IMR-90 (cell line): ENCODE data around the gene HAGH. TPM values are rescaled to one million over a fixed set of nuclear protein-coding genes. Genes with fewer than 3 reads are reported as not detected.

ENCODE experiments used
- ATAC-seq: fragments of 200-7000 bp; cut with Tn5 transposase; 2 replicates; pipeline ENCODE4 v1.9.1; 2020; ENCODE audit warnings: low read depth, mild to moderate bottlenecking, moderate library complexity
- BruUV-seq: library from RNA; stranded (reverse); fragments of 400-500 nt; replicated peaks from 2 replicates; lab custom pipeline; 2021; lab: Mats Ljungman, UMichigan
- CTCF ChIA-PET: fragments of 300-600 bp; formaldehyde crosslinking; extraction: SDS; loops from one replicate; lab custom pipeline; 2021; ENCODE audit warnings: antibody characterized with exemption; lab: Yijun Ruan, JAX
- POLR2A ChIA-PET: fragments of 300-600 bp; sonication (Branson Sonifier 250); formaldehyde crosslinking; loops from one replicate; lab custom pipeline; 2022; ENCODE audit warnings: antibody characterized with exemption; ENCODE audit not compliant: unreplicated experiment; lab: Charles Lee
- DNase-seq: peaks from one replicate; pipeline ENCODE4 v3.0.0; 2013
- H2AFZ ChIP-seq: replicated peaks from 2 replicates; pipeline ENCODE3; 2013; ENCODE audit warnings: low read length, mild to moderate bottlenecking; ENCODE audit not compliant: poor library complexity
- H2AK5ac ChIP-seq: 2 replicates; pipeline ENCODE4 v1.6.1; 2013; ENCODE audit warnings: low read depth, low read length, inconsistent platforms
- H2AK9ac ChIP-seq: replicated peaks from 2 replicates; pipeline ENCODE3; 2013; ENCODE audit warnings: mild to moderate bottlenecking, low read depth, low read length, moderate library complexity; ENCODE audit not compliant: poor library complexity
- H2BK120ac ChIP-seq: 2 replicates; pipeline ENCODE4 v1.6.1; 2013; ENCODE audit warnings: low read depth, low read length, inconsistent platforms
- H2BK15ac ChIP-seq: 3 replicates; pipeline ENCODE4 v1.6.1; 2013; ENCODE audit warnings: low read depth, low read length, inconsistent platforms
- H2BK20ac ChIP-seq: 2 replicates; pipeline ENCODE4 v1.6.1; 2013; ENCODE audit warnings: low read depth, mild to moderate bottlenecking, inconsistent platforms, low read length, moderate library complexity
- H2BK5ac ChIP-seq: 2 replicates; pipeline ENCODE4 v1.6.1; 2013; ENCODE audit warnings: mild to moderate bottlenecking, low read depth, low read length, inconsistent platforms; ENCODE audit not compliant: poor library complexity, severe bottlenecking
- H3K14ac ChIP-seq: replicated peaks from 2 replicates; pipeline ENCODE4 v1.6.1; 2013; ENCODE audit warnings: low read depth, low read length, inconsistent platforms
- H3K18ac ChIP-seq: 2 replicates; pipeline ENCODE4 v1.6.1; 2013; ENCODE audit warnings: low read depth, low read length, control low read depth
- H3K23ac ChIP-seq: 2 replicates; pipeline ENCODE4 v1.6.1; 2013; ENCODE audit warnings: low read depth, low read length, inconsistent platforms
- H3K27ac ChIP-seq: 2 replicates; pipeline ENCODE4 v1.5.1; 2013; ENCODE audit warnings: mild to moderate bottlenecking, control low read depth, low read length; ENCODE audit not compliant: insufficient read depth
- H3K27me3 ChIP-seq: 2 replicates; pipeline ENCODE4 v1.6.1; 2013; ENCODE audit warnings: low read length; ENCODE audit not compliant: control insufficient read depth, insufficient read depth
- H3K36me3 ChIP-seq: 2 replicates; pipeline ENCODE4 v1.6.1; 2013; ENCODE audit warnings: low read length, mixed read lengths; ENCODE audit not compliant: control insufficient read depth, insufficient read depth
- H3K4ac ChIP-seq: 2 replicates; pipeline ENCODE4 v1.6.1; 2013; ENCODE audit warnings: low read depth, low read length, inconsistent platforms
- H3K4me1 ChIP-seq: 2 replicates; pipeline ENCODE4 v1.6.1; 2013; ENCODE audit warnings: low read length, mixed read lengths; ENCODE audit not compliant: control insufficient read depth, insufficient read depth
- H3K4me2 ChIP-seq: 2 replicates; pipeline ENCODE4 v1.6.1; 2013; ENCODE audit warnings: low read depth, mild to moderate bottlenecking, control low read depth, low read length, moderate library complexity
- H3K4me3 ChIP-seq: 2 replicates; pipeline ENCODE4 v1.5.1; 2013; ENCODE audit warnings: low read depth, mild to moderate bottlenecking, control low read depth, low read length, moderate library complexity; ENCODE audit not compliant: insufficient read depth
- H3K56ac ChIP-seq: 2 replicates; pipeline ENCODE4 v1.6.1; 2013; ENCODE audit warnings: low read length, inconsistent platforms; ENCODE audit not compliant: insufficient read depth; ENCODE audit errors: extremely low read depth
- H3K79me1 ChIP-seq, 2 experiments: 2 replicates each; pipeline ENCODE4 v1.6.1; 2013; ENCODE audit warnings: low read length in 2 of 2, inconsistent platforms in 1 of 2, low read depth in 1 of 2
- H3K9ac ChIP-seq: 2 replicates; pipeline ENCODE4 v1.6.1; 2013; ENCODE audit warnings: low read depth, low read length, control low read depth
- H3K9me1 ChIP-seq: 2 replicates; pipeline ENCODE4 v1.6.1; 2013; ENCODE audit warnings: low read length, inconsistent platforms; ENCODE audit not compliant: insufficient read depth
- H3K9me3 ChIP-seq: 2 replicates; pipeline ENCODE4 v1.6.1; 2013; ENCODE audit warnings: low read length; ENCODE audit not compliant: control insufficient read depth, insufficient read depth
- H4K20me1 ChIP-seq: 2 replicates; pipeline ENCODE4 v1.6.1; 2013; ENCODE audit warnings: low read length, inconsistent platforms; ENCODE audit not compliant: insufficient read depth
- H4K5ac ChIP-seq: 2 replicates; pipeline ENCODE4 v1.6.1; 2013; ENCODE audit warnings: mild to moderate bottlenecking, low read depth, low read length, control low read depth
- H4K8ac ChIP-seq, 2 experiments: 2 replicates each; pipeline ENCODE4 v1.6.1; 2013; ENCODE audit warnings: low read depth in 2 of 2, low read length in 2 of 2, control low read depth in 1 of 2, inconsistent platforms in 1 of 2
- H4K91ac ChIP-seq: 2 replicates; pipeline ENCODE4 v1.6.1; 2013; ENCODE audit warnings: low read depth, low read length, inconsistent platforms; ENCODE audit not compliant: insufficient read depth
- CEBPB ChIP-seq: IDR thresholded peaks from 2 replicates; pipeline ENCODE4 v1.6.1; 2012; ENCODE audit warnings: low read depth, low read length, improper control_type of control experiment
- FOS ChIP-seq: fragments of 150-350 bp; IDR thresholded peaks from 2 replicates; pipeline ENCODE4 v1.6.1; 2016; ENCODE audit warnings: low read depth, low read length
- MAFK ChIP-seq: IDR thresholded peaks from 2 replicates; pipeline ENCODE4 v1.6.1; 2012; ENCODE audit warnings: low read depth, low read length, improper control_type of control experiment
- MAZ ChIP-seq: IDR thresholded peaks from 2 replicates; pipeline ENCODE4 v1.6.1; 2012; ENCODE audit warnings: low read depth, mild to moderate bottlenecking, low read length, improper control_type of control experiment, moderate library complexity, borderline replicate concordance
- MXI1 ChIP-seq: IDR thresholded peaks from 2 replicates; pipeline ENCODE4 v1.6.1; 2012; ENCODE audit warnings: low read depth, mild to moderate bottlenecking, low read length, moderate library complexity, borderline replicate concordance
- POLR2A ChIP-seq: IDR thresholded peaks from 2 replicates; pipeline ENCODE4 v1.6.1; 2012; ENCODE audit warnings: mild to moderate bottlenecking, low read depth, low read length
- RAD21 ChIP-seq: IDR thresholded peaks from 2 replicates; pipeline ENCODE4 v1.6.1; 2012; ENCODE audit warnings: low read length, improper control_type of control experiment
- RCOR1 ChIP-seq: IDR thresholded peaks from 2 replicates; pipeline ENCODE4 v1.6.1; 2012; ENCODE audit warnings: mild to moderate bottlenecking, low read length, improper control_type of control experiment; ENCODE audit not compliant: insufficient replicate concordance
- RFX5 ChIP-seq: IDR thresholded peaks from 2 replicates; pipeline ENCODE4 v1.8.0; 2012; ENCODE audit warnings: low read depth, mild to moderate bottlenecking, low read length, moderate library complexity
- SMC3 ChIP-seq: fragments of 150-350 bp; IDR thresholded peaks from 2 replicates; pipeline ENCODE4 v1.6.1; 2016; ENCODE audit warnings: low read depth, mild to moderate bottlenecking, antibody characterized with exemption, low read length, moderate library complexity
- WGBS, 2 experiments: methylation state at CpG; one replicate each; pipeline versions ENCODE4 v1.1.5 to v1.1.7; 2013; ENCODE audit warnings: missing lambda C conversion rate in 2 of 2; ENCODE audit not compliant: insufficient read length in 1 of 2; ENCODE audit errors: extremely low coverage in 2 of 2; 5-methylcytosine and 5-hydroxymethylcytosine counted together
- dilution Hi-C: fragments of 300-500 bp; cut with HindIII; formaldehyde crosslinking; loops from one replicate; pipeline ENCODE4 v1.14.3; 2018; ENCODE audit warnings: low sequenced_read_pairs; ENCODE audit not compliant: unreplicated experiment
- in situ Hi-C: fragments of 300-500 bp; cut with MboI; formaldehyde crosslinking; loops from 3 replicates; pipeline ENCODE4 v1.14.3; 2019; ENCODE audit warnings: low sequenced_read_pairs, inconsistent platforms, mixed read lengths
- intact Hi-C: fragments of 100-400 bp; cut with micrococcal nuclease; formaldehyde crosslinking; loops from 2 replicates; pipeline ENCODE4 v1.10.0; 2022
- polyA plus RNA-seq, 3 experiments: library from polyadenylated mRNA; depleted of rRNA; stranded (reverse); fragments of >200 nt; gene quantifications; 2 replicates each; pipeline ENCODE4 v1.2.3, GENCODE V29; 2012; ENCODE audit warnings: low replicate concordance in 1 of 3
- total RNA-seq: library from RNA; depleted of rRNA; stranded (reverse); fragments of >200 nt; gene quantifications from 2 replicates; pipeline ENCODE4 v1.2.3, GENCODE V29; 2012
- TF ChIP-seq, protein P1 (sequence below): fragments of 150-350 bp; IDR thresholded peaks from 2 replicates; pipeline ENCODE4 v1.6.1; 2017; ENCODE audit warnings: mild to moderate bottlenecking, antibody characterized with exemption, low read length, low read depth
- TF ChIP-seq, protein P2 (sequence below): conservative IDR thresholded peaks from 2 replicates; pipeline ENCODE4 v1.5.1; 2012; ENCODE audit warnings: mild to moderate bottlenecking, low read depth, low read length, improper control_type of control experiment

The HAGH gene
- total and polyA plus RNA-seq, 2 of the 4 experiments (the other 2 are of a cell fraction) = 30.8 to 52.2 TPM

DNA sequence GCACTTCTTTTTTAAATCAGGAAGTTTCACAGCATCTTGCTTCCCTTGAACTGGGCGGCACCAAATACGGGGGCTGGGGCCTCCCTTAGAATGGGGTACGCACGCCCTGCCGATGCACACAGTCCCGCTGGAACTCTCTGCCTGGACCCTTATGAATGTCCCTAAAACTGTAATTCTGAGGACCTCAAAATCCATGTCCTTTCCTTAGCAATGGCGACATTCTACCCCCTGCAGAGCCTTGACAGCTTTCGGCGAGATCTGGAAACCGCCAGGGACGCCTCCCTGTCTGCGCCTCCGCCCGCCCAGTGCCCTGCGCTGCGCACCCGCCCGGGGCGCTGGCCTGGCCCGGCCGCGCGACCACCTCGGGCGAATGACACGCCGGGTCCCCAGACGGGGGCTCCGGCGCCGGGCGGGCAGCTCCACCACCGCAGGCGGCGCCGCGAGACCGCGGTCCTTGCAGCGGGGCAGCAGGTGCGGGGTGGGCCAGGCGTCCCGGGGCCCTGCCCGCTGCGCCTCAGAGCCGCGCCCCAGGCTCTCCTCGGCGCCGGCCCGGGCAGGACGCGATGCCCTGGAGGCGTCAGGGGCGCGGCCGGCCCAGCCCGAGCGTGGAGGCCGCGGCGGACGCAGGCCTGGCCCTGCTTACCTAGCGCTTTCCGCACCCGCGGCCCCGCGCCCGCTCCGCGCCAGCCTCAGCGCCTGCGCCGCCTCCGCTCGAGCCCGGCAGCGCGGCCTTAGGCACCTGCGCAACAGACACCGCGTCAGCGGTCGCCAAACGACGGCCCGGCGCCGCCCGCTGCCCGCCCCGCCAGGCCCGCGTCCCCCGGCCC is 548 bp downstream of the HAGH start:
- H2BK120ac ChIP-seq = no peak overlapping the region
- ChIA-PET POLR2A (no interaction called here), CTCF (no interaction called here)
- H3K9me1 ChIP-seq = peaks cover 6% of the 10 kb centered on the region
- H2BK20ac ChIP-seq = no peak overlapping the region
- no peak overlapping the region for H3K14ac ChIP-seq
- peak overlapping the region; percentile 100 for H2AFZ ChIP-seq
- intact Hi-C loops = loop anchor here (5.0 kb wide), 1 partner anchor 44 kb away; the partner anchor contains the start of genes NUBP2 and SPSB3
- ATAC-seq (peak; percentile 65), DNase-seq (peak; percentile 48)
- no peak overlapping the region for H4K91ac ChIP-seq
- H3K4me1 ChIP-seq = peaks cover 6% of the 10 kb centered on the region; the same call in 1 of the 2 replicates
- H3K9ac ChIP-seq = peak overlapping the region; percentile 57; the same call in 1 of the 2 replicates
- no peak for TF ChIP-seq RAD21
- no peak for TF ChIP-seq POLR2A
- no peak for TF ChIP-seq FOS
- TF ChIP-seq RFX5 = no peak
- no peak for TF ChIP-seq CEBPB
- TF ChIP-seq MAFK = no peak
- TF ChIP-seq, protein P1, sequence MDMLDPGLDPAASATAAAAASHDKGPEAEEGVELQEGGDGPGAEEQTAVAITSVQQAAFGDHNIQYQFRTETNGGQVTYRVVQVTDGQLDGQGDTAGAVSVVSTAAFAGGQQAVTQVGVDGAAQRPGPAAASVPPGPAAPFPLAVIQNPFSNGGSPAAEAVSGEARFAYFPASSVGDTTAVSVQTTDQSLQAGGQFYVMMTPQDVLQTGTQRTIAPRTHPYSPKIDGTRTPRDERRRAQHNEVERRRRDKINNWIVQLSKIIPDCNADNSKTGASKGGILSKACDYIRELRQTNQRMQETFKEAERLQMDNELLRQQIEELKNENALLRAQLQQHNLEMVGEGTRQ = no peak
- no peak for TF ChIP-seq MAZ
- TF ChIP-seq, protein P2, sequence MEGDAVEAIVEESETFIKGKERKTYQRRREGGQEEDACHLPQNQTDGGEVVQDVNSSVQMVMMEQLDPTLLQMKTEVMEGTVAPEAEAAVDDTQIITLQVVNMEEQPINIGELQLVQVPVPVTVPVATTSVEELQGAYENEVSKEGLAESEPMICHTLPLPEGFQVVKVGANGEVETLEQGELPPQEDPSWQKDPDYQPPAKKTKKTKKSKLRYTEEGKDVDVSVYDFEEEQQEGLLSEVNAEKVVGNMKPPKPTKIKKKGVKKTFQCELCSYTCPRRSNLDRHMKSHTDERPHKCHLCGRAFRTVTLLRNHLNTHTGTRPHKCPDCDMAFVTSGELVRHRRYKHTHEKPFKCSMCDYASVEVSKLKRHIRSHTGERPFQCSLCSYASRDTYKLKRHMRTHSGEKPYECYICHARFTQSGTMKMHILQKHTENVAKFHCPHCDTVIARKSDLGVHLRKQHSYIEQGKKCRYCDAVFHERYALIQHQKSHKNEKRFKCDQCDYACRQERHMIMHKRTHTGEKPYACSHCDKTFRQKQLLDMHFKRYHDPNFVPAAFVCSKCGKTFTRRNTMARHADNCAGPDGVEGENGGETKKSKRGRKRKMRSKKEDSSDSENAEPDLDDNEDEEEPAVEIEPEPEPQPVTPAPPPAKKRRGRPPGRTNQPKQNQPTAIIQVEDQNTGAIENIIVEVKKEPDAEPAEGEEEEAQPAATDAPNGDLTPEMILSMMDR = 0 out of 2 replicates have a peak, but pooled peaks have one; percentile 7
- no peak for TF ChIP-seq SMC3
- TF ChIP-seq RCOR1 = peak; percentile 12
- TF ChIP-seq MXI1 = 0 out of 2 replicates have a peak, but pooled peaks have one; percentile 56
- no peak overlapping the region for H4K5ac ChIP-seq
- no peak overlapping the region for H2BK15ac ChIP-seq
- H2BK5ac ChIP-seq = no peak overlapping the region
- no peaks in the 10 kb centered on the region for H3K27me3 ChIP-seq
- dilution Hi-C loops = no loop called here
- H3K36me3 ChIP-seq = peaks cover 6% of the 10 kb centered on the region
- peak overlapping the region; percentile 73 for H3K4me3 ChIP-seq
- H2AK9ac ChIP-seq = peak overlapping the region; percentile 76
- no peak overlapping the region for H3K4ac ChIP-seq
- in situ Hi-C loops = no loop called here
- no peaks in the 10 kb centered on the region for H3K9me3 ChIP-seq
- peaks cover 18% of the 10 kb centered on the region; the same call in 1 of the 2 replicates for H4K20me1 ChIP-seq
- peak overlapping the region; percentile 26 to 41; a peak in 1 of 4 replicates for H4K8ac ChIP-seq
- peak overlapping the region; percentile 76; the same call in 1 of the 2 replicates for H3K23ac ChIP-seq
- H3K56ac ChIP-seq = no peak overlapping the region
- no TSS peak for BruUV-seq
- peak overlapping the region; percentile 97 for H3K4me2 ChIP-seq
- peaks cover 18 to 59% of the 10 kb centered on the region in 2 experiments for H3K79me1 ChIP-seq
- H3K18ac ChIP-seq = no peak overlapping the region
- H3K27ac ChIP-seq = no peak overlapping the region; the same call in 1 of the 2 replicates
- no peak overlapping the region for H2AK5ac ChIP-seq
- 2% methylated on average over 62 of the region's 96 CpGs; no CpG with 5 or more reads in 1 of the 2 experiments for WGBS, 2 experiments
